ENCODE measurements around the gene CACNA2D1.

The CACNA2D1 gene

GRCh38 chr7:82019551-82020475 lies 423.8 kb downstream of the CACNA2D1 start:
- Histone ChIP-seq H4K8ac (ENCODE audit: low read length) (no peak overlapping the region), H2BK5ac (ENCODE audit: low read depth, low read length, poor library complexity, severe bottlenecking) (no peak overlapping the region), H3K18ac (ENCODE audit: low read depth in 1 of 2, low read length in 2 of 2) (no peak overlapping the region), H3K23ac (ENCODE audit: low read length in 2 of 2) (no peak overlapping the region), H3K4me1 (ENCODE audit: control insufficient read depth, insufficient read depth, low read depth, low read length) (no peaks in the 10 kb centered on the region), H3K27ac (ENCODE audit: low read length, poor library complexity, severe bottlenecking) (no peak overlapping the region), H4K91ac (ENCODE audit: low read length) (no peak overlapping the region), H3K14ac (ENCODE audit: low read length in 2 of 2) (no peak overlapping the region), H3K4me3 (ENCODE audit: insufficient read depth in 1 of 2, low read depth in 1 of 2, low read length in 2 of 2) (no peak overlapping the region), H3K36me3 (ENCODE audit: control insufficient read depth in 1 of 2, insufficient read depth in 2 of 2, low read depth in 1 of 2, low read length in 2 of 2) (no peaks in the 10 kb centered on the region), H2BK12ac (ENCODE audit: low read length in 2 of 2) (peak overlapping the region in 1 of 2 experiments; percentile 37), H2AFZ (ENCODE audit: low read depth, low read length) (no peak overlapping the region), H3K27me3 (ENCODE audit: control insufficient read depth in 1 of 2, insufficient read depth in 1 of 2, low read length in 2 of 2) (no peaks in the 10 kb centered on the region), H3K79me1 (replicated peaks; ENCODE audit: low read length, poor library complexity, severe bottlenecking) (no peaks in the 10 kb centered on the region), H3K4ac (ENCODE audit: low read depth in 1 of 2, low read length in 2 of 2) (peak overlapping the region in 1 of 2 experiments; percentile 1), H2AK5ac (ENCODE audit: low read length, severe bottlenecking) (no peak overlapping the region), H3K9me3 (ENCODE audit: control insufficient read depth, low read length) (no peaks in the 10 kb centered on the region), H2BK15ac (ENCODE audit: low read depth, poor library complexity, severe bottlenecking) (no peak overlapping the region), H3K4me2 (ENCODE audit: low read length, poor library complexity, severe bottlenecking) (no peak overlapping the region), H3K9ac (ENCODE audit: low read length) (no peak overlapping the region), H2BK120ac (ENCODE audit: low read depth, low read length) (no peak overlapping the region)
- WGBS = no CpG with 5 or more reads among the region's 3 CpGs
- DNase-seq = no peak

DNA sequence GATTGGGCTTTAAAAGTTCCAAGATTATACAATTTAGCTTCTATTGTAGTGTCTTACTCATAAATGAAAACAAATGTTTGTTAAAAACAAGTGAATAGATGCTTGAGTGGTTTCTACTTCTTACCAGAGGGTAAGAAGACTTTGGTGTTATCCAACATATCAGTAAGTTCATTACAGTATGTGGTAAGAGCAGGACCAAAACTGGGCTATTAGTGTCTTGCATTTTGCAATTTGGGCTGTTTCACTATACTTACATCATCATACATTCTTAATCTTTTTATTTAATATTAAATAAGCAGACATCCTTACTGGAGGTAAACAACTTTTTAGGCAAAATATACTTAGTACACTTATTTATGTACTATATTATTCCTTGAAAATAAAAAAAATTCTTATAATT lies 425.4 kb downstream of the CACNA2D1 start:
- no peak overlapping the region for H2BK120ac ChIP-seq (ENCODE audit: low read depth, low read length)
- peak overlapping the region; percentile 28 for H3K9ac ChIP-seq (ENCODE audit: low read length)
- H3K79me1 ChIP-seq (replicated peaks; ENCODE audit: low read length, poor library complexity, severe bottlenecking) = no peaks in the 10 kb centered on the region
- no peaks in the 10 kb centered on the region for H3K27me3 ChIP-seq (ENCODE audit: control insufficient read depth in 1 of 2, insufficient read depth in 1 of 2, low read length in 2 of 2)
- no peak overlapping the region for H3K18ac ChIP-seq (ENCODE audit: low read depth in 1 of 2, low read length in 2 of 2)
- no peaks in the 10 kb centered on the region for H3K9me3 ChIP-seq (ENCODE audit: control insufficient read depth, low read length)
- H2AFZ ChIP-seq (ENCODE audit: low read depth, low read length) = no peak overlapping the region
- no peaks in the 10 kb centered on the region for H3K4me1 ChIP-seq (ENCODE audit: control insufficient read depth, insufficient read depth, low read depth, low read length)
- no peak overlapping the region for H2BK15ac ChIP-seq (ENCODE audit: low read depth, poor library complexity, severe bottlenecking)
- H4K8ac ChIP-seq (ENCODE audit: low read length) = no peak overlapping the region
- no peak overlapping the region for H3K4ac ChIP-seq (ENCODE audit: low read depth in 1 of 2, low read length in 2 of 2)
- H2BK12ac ChIP-seq (ENCODE audit: low read length in 2 of 2) = no peak overlapping the region
- no peak for DNase-seq
- H4K91ac ChIP-seq (ENCODE audit: low read length) = no peak overlapping the region
- H3K23ac ChIP-seq (ENCODE audit: low read length in 2 of 2) = no peak overlapping the region
- H3K14ac ChIP-seq (ENCODE audit: low read length in 2 of 2) = no peak overlapping the region
- no peak overlapping the region for H2BK5ac ChIP-seq (ENCODE audit: low read depth, low read length, poor library complexity, severe bottlenecking)
- no peak overlapping the region for H3K4me2 ChIP-seq (ENCODE audit: low read length, poor library complexity, severe bottlenecking)
- no peak overlapping the region for H3K4me3 ChIP-seq (ENCODE audit: insufficient read depth in 1 of 2, low read depth in 1 of 2, low read length in 2 of 2)
- H3K36me3 ChIP-seq (ENCODE audit: control insufficient read depth in 1 of 2, insufficient read depth in 2 of 2, low read depth in 1 of 2, low read length in 2 of 2) = no peaks in the 10 kb centered on the region
- no peak overlapping the region for H3K27ac ChIP-seq (ENCODE audit: low read length, poor library complexity, severe bottlenecking)
- H2AK5ac ChIP-seq (ENCODE audit: low read length, severe bottlenecking) = no peak overlapping the region

GRCh38 chr7:82017334-82017943 lies 426.1 kb downstream of the CACNA2D1 start:
- Histone ChIP-seq H4K8ac (ENCODE audit: low read length) (no peak overlapping the region), H3K14ac (ENCODE audit: low read length in 2 of 2) (no peak overlapping the region), H2AFZ (ENCODE audit: low read depth, low read length) (no peak overlapping the region), H3K79me1 (replicated peaks; ENCODE audit: low read length, poor library complexity, severe bottlenecking) (no peaks in the 10 kb centered on the region), H2BK12ac (ENCODE audit: low read length in 2 of 2) (no peak overlapping the region), H3K23ac (ENCODE audit: low read length in 2 of 2) (no peak overlapping the region), H2AK5ac (ENCODE audit: low read length, severe bottlenecking) (no peak overlapping the region), H2BK5ac (ENCODE audit: low read depth, low read length, poor library complexity, severe bottlenecking) (no peak overlapping the region), H3K9ac (ENCODE audit: low read length) (peak overlapping the region; percentile 28), H2BK15ac (ENCODE audit: low read depth, poor library complexity, severe bottlenecking) (no peak overlapping the region), H2BK120ac (ENCODE audit: low read depth, low read length) (no peak overlapping the region), H3K9me3 (ENCODE audit: control insufficient read depth, low read length) (no peaks in the 10 kb centered on the region), H3K4me3 (ENCODE audit: insufficient read depth in 1 of 2, low read depth in 1 of 2, low read length in 2 of 2) (no peak overlapping the region), H3K18ac (ENCODE audit: low read depth in 1 of 2, low read length in 2 of 2) (no peak overlapping the region), H3K4me2 (ENCODE audit: low read length, poor library complexity, severe bottlenecking) (no peak overlapping the region), H3K4me1 (ENCODE audit: control insufficient read depth, insufficient read depth, low read depth, low read length) (no peaks in the 10 kb centered on the region), H4K91ac (ENCODE audit: low read length) (no peak overlapping the region), H3K36me3 (ENCODE audit: control insufficient read depth in 1 of 2, insufficient read depth in 2 of 2, low read depth in 1 of 2, low read length in 2 of 2) (no peaks in the 10 kb centered on the region), H3K4ac (ENCODE audit: low read depth in 1 of 2, low read length in 2 of 2) (no peak overlapping the region), H3K27ac (ENCODE audit: low read length, poor library complexity, severe bottlenecking) (no peak overlapping the region), H3K27me3 (ENCODE audit: control insufficient read depth in 1 of 2, insufficient read depth in 1 of 2, low read length in 2 of 2) (no peaks in the 10 kb centered on the region)
- WGBS = no CpG with 5 or more reads among the region's 1 CpG
- peak; percentile 57 for DNase-seq

DNA sequence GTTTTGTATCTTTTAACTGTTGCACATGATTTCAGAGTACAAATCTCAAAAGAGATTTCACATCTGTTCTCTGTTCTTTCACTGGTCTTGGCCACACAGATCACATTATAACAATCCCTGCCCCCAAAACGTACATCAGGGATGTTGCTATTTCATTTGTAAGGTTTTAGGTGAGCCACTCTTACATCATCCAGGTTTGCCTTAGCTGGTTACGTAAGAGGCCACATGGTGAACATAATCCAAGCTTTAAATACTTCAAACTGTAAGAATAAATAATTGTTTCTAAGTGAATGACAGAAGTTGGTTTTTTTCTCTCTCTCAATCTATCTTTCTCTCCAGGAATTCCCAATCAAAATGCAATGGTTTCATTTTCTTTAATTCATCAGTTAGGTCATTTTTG lies 427.8 kb downstream of the CACNA2D1 start:
- H3K27ac ChIP-seq (ENCODE audit: low read length, poor library complexity, severe bottlenecking) = no peak overlapping the region
- WGBS = 71% methylated on average over 1 of the region's 2 CpGs
- no peak overlapping the region for H4K8ac ChIP-seq (ENCODE audit: low read length)
- H2BK5ac ChIP-seq (ENCODE audit: low read depth, low read length, poor library complexity, severe bottlenecking) = no peak overlapping the region
- no peak overlapping the region for H2BK120ac ChIP-seq (ENCODE audit: low read depth, low read length)
- no peak overlapping the region for H3K14ac ChIP-seq (ENCODE audit: low read length in 2 of 2)
- no peak overlapping the region for H2BK12ac ChIP-seq (ENCODE audit: low read length in 2 of 2)
- no peak overlapping the region for H2BK15ac ChIP-seq (ENCODE audit: low read depth, poor library complexity, severe bottlenecking)
- no peak for DNase-seq
- no peak overlapping the region for H2AK5ac ChIP-seq (ENCODE audit: low read length, severe bottlenecking)
- no peak overlapping the region for H2AFZ ChIP-seq (ENCODE audit: low read depth, low read length)
- no peak overlapping the region for H3K23ac ChIP-seq (ENCODE audit: low read length in 2 of 2)
- H3K18ac ChIP-seq (ENCODE audit: low read depth in 1 of 2, low read length in 2 of 2) = peak overlapping the region in 1 of 2 experiments; percentile 43
- H4K91ac ChIP-seq (ENCODE audit: low read length) = no peak overlapping the region
- H3K4me1 ChIP-seq (ENCODE audit: control insufficient read depth, insufficient read depth, low read depth, low read length) = no peaks in the 10 kb centered on the region
- no peaks in the 10 kb centered on the region for H3K9me3 ChIP-seq (ENCODE audit: control insufficient read depth, low read length)
- no peaks in the 10 kb centered on the region for H3K27me3 ChIP-seq (ENCODE audit: control insufficient read depth in 1 of 2, insufficient read depth in 1 of 2, low read length in 2 of 2)
- peak overlapping the region; percentile 15 for H3K9ac ChIP-seq (ENCODE audit: low read length)
- no peak overlapping the region for H3K4me2 ChIP-seq (ENCODE audit: low read length, poor library complexity, severe bottlenecking)
- H3K4ac ChIP-seq (ENCODE audit: low read depth in 1 of 2, low read length in 2 of 2) = no peak overlapping the region
- H3K79me1 ChIP-seq (replicated peaks; ENCODE audit: low read length, poor library complexity, severe bottlenecking) = no peaks in the 10 kb centered on the region
- peaks cover 0 to 13% of the 10 kb centered on the region in 2 experiments for H3K36me3 ChIP-seq (ENCODE audit: control insufficient read depth in 1 of 2, insufficient read depth in 2 of 2, low read depth in 1 of 2, low read length in 2 of 2)
- no peak overlapping the region for H3K4me3 ChIP-seq (ENCODE audit: insufficient read depth in 1 of 2, low read depth in 1 of 2, low read length in 2 of 2)
